Sigmoid colon (tissue), 7 donors: Measurements from ENCODE around the gene WDTC1. TPM values are rescaled to one million over a fixed set of nuclear protein-coding genes. Genes with fewer than 3 reads are reported as not detected.

Source experiments
- DNase-seq: peaks from one replicate; pipeline ENCODE4 v3.0.0-alpha.2; 2019
- H3K27ac ChIP-seq, 4 donors: fragments of 200-600 bp; sonication (generic); one replicate each; pipeline ENCODE4 v1.5.1; 2016 to 2019; ENCODE audit warnings: mild to moderate bottlenecking in 1 of 4
- H3K27me3 ChIP-seq, 3 donors: fragments of 200-600 bp; sonication (generic); one replicate each; pipeline ENCODE4 v1.5.1; 2019; ENCODE audit warnings: mild to moderate bottlenecking in 1 of 3
- H3K36me3 ChIP-seq, 4 donors: fragments of 200-600 bp; sonication (generic); one replicate each; pipeline ENCODE4 v1.5.1; 2016 to 2019
- H3K4me1 ChIP-seq, 4 donors: fragments of 200-600 bp; sonication (generic); one replicate each; pipeline ENCODE4 v1.5.1; 2017 to 2019
- H3K4me3 ChIP-seq, 4 donors: fragments of 200-600 bp; sonication (generic); one replicate each; pipeline ENCODE4 v1.5.1; 2017 to 2019; ENCODE audit warnings: mild to moderate bottlenecking in 2 of 4, moderate library complexity in 1 of 4
- H3K9me3 ChIP-seq, 4 donors: fragments of 200-600 bp in 3 of 4; sonication (generic) in 3 of 4; one replicate each; pipeline versions ENCODE4 v1.5.1 to v1.6.1; 2013 to 2019
- CTCF ChIP-seq, 4 experiments: fragments of 450-650 bp in 3 of 4; fragments of 200-600 bp in 1 of 4; IDR thresholded peaks; one replicate each; pipeline ENCODE4 v1.5.1; 2016 to 2019; ENCODE audit warnings: antibody characterized with exemption in 4 of 4, mild to moderate bottlenecking in 3 of 4, moderate library complexity in 2 of 4
- EP300 ChIP-seq, 4 donors: sonication (generic); formaldehyde crosslinking; IDR thresholded peaks; one replicate each; pipeline ENCODE4 v1.6.1; 2017; ENCODE audit warnings: antibody characterized with exemption in 4 of 4
- POLR2A ChIP-seq, 2 donors: fragments of 450-650 bp; IDR thresholded peaks; one replicate each; pipeline ENCODE4 v1.6.1; 2016; ENCODE audit warnings: antibody characterized with exemption in 2 of 2, mild to moderate bottlenecking in 2 of 2, moderate library complexity in 2 of 2
- POLR2AphosphoS5 ChIP-seq, 4 donors: sonication (generic); formaldehyde crosslinking; IDR thresholded peaks; one replicate each; pipeline ENCODE4 v1.6.1; 2017; ENCODE audit warnings: antibody characterized with exemption in 4 of 4
- WGBS, 2 donors: extraction: QIAGEN DNeasy Blood & Tissue Kit; methylation state at CpG; one replicate each; pipeline ENCODE4 v1.1.7; 2013; 5-methylcytosine and 5-hydroxymethylcytosine counted together
- intact Hi-C: fragments of 100-400 bp; cut with DNase I; formaldehyde crosslinking; loops from one replicate; pipeline ENCODE4 v1.15.1; 2023
- polyA plus RNA-seq, 3 donors: library from polyadenylated mRNA; stranded (reverse); fragments of 200-250 nt; gene quantifications; one replicate each; pipeline ENCODE4 v1.2.3, GENCODE V29; 2013
- total RNA-seq, 4 donors: library from RNA; depleted of rRNA; stranded (reverse); fragments of >200 nt; gene quantifications; one replicate each; pipeline ENCODE4 v1.1.0, GENCODE V29; 2016
- donor health status: healthy with polysubstance abuse.
- donor health status: Bipolar disorder and iron deficiency.
- donor health status: healthy.

Gene WDTC1
- total and polyA plus RNA-seq, 7 donors, result 15.0 to 32.4 (median 27.5) TPM

GRCh38 chr1:27341525-27342252 lies 107.3 kb downstream of the WDTC1 start, which contains the start of gene SYTL1:
TSS of gene SYTL1 (plus strand) at chr1:27342022. CDS start at chr1:27345335, 3,313 bp downstream.
- Histone ChIP-seq H3K27ac (no peak within 1 kb of the TSS), H3K4me3 (no peak within 1 kb of the TSS), H3K27me3 (peaks cover 0 to under 1% (median 0%) of the 10 kb centered on the region in 3 donors), H3K4me1 (no peaks in the 10 kb centered on the region), H3K36me3 (peaks cover 0 to 16% (median 2%) of the 10 kb centered on the region in 4 donors), H3K9me3 (no peaks in the 10 kb centered on the region)
- WGBS, 2 donors, result 14 to 15% methylated on average over 22 of the region's 22 CpGs
- no peak for DNase-seq
- no peak for TF ChIP-seq POLR2A (IDR thresholded peaks at IDR 0.05)
- TF ChIP-seq POLR2AphosphoS5 (IDR thresholded peaks at IDR 0.05), result no peak
- TF ChIP-seq EP300 (IDR thresholded peaks at IDR 0.05), result no peak
- no peak for TF ChIP-seq CTCF (IDR thresholded peaks at IDR 0.05)
- intact Hi-C loops, result no loop called here

- intact Hi-C loops, result no loop called here
- DNase-seq, result no peak
- no peak overlapping the region for H3K4me3 ChIP-seq
- 41 to 55% methylated on average over 8 of the region's 8 CpGs for WGBS, 2 donors
- no peaks in the 10 kb centered on the region for H3K9me3 ChIP-seq
- H3K36me3 ChIP-seq, result peaks cover 0 to 11% (median 0%) of the 10 kb centered on the region in 4 donors
- no peak for TF ChIP-seq CTCF (IDR thresholded peaks at IDR 0.05)
- no peak for TF ChIP-seq POLR2A (IDR thresholded peaks at IDR 0.05)
- TF ChIP-seq POLR2AphosphoS5 (IDR thresholded peaks at IDR 0.05), result no peak
- TF ChIP-seq EP300 (IDR thresholded peaks at IDR 0.05), result no peak
- peaks cover 0 to 7% (median under 1%) of the 10 kb centered on the region in 3 donors for H3K27me3 ChIP-seq
- H3K4me1 ChIP-seq, result no peaks in the 10 kb centered on the region
- no peak overlapping the region for H3K27ac ChIP-seq
Measured at GRCh38 chr1:27342391-27342777, 108.0 kb downstream of the WDTC1 start.

GRCh38 chr1:27342778-27343638 lies 108.6 kb downstream of the WDTC1 start:
- intact Hi-C loops, result no loop called here
- TF ChIP-seq POLR2A (IDR thresholded peaks at IDR 0.05), result no peak
- TF ChIP-seq POLR2AphosphoS5 (IDR thresholded peaks at IDR 0.05), result no peak
- TF ChIP-seq EP300 (IDR thresholded peaks at IDR 0.05), result no peak
- TF ChIP-seq CTCF (IDR thresholded peaks at IDR 0.05), result no peak
- DNase-seq, result no peak
- Histone ChIP-seq H3K4me3 (no peak overlapping the region), H3K27ac (no peak overlapping the region), H3K9me3 (no peaks in the 10 kb centered on the region), H3K36me3 (peaks cover 0 to 6% (median 0%) of the 10 kb centered on the region in 4 donors), H3K27me3 (peaks cover 0 to 14% (median 7%) of the 10 kb centered on the region in 3 donors), H3K4me1 (no peaks in the 10 kb centered on the region)
- 35 to 59% methylated on average over 31 of the region's 31 CpGs for WGBS, 2 donors

GRCh38 chr1:27343639-27344025 lies 109.2 kb downstream of the WDTC1 start:
- no peak overlapping the region for H3K27ac ChIP-seq
- TF ChIP-seq POLR2AphosphoS5 (IDR thresholded peaks at IDR 0.05) (no peak), POLR2A (IDR thresholded peaks at IDR 0.05) (no peak)
- no peaks in the 10 kb centered on the region for H3K9me3 ChIP-seq
- H3K36me3 ChIP-seq, result peaks cover 0 to 2% (median 0%) of the 10 kb centered on the region in 4 donors
- intact Hi-C loops, result no loop called here
- H3K4me1 ChIP-seq, result no peaks in the 10 kb centered on the region
- 59 to 66% methylated on average over 5 of the region's 5 CpGs for WGBS, 2 donors
- H3K4me3 ChIP-seq, result no peak overlapping the region
- DNase-seq, result no peak
- peaks cover 0 to 18% (median 12%) of the 10 kb centered on the region in 3 donors for H3K27me3 ChIP-seq

- WGBS, 2 donors, result 92 to 94% methylated on average over 12 of the region's 12 CpGs
- H3K9me3 ChIP-seq, result no peaks in the 10 kb centered on the region
- H3K4me3 ChIP-seq, result no peak overlapping the region
- peaks cover 0 to 14% (median 13%) of the 10 kb centered on the region in 4 donors for H3K4me1 ChIP-seq
- intact Hi-C loops, result no loop called here
- H3K36me3 ChIP-seq, result no peaks in the 10 kb centered on the region
- no peak for TF ChIP-seq EP300 (IDR thresholded peaks at IDR 0.05)
- no peak for TF ChIP-seq POLR2AphosphoS5 (IDR thresholded peaks at IDR 0.05)
- no peak for TF ChIP-seq CTCF (IDR thresholded peaks at IDR 0.05)
- no peak for TF ChIP-seq POLR2A (IDR thresholded peaks at IDR 0.05)
- H3K27me3 ChIP-seq, result peaks cover 12 to 34% (median 27%) of the 10 kb centered on the region in 3 donors
- no peak overlapping the region for H3K27ac ChIP-seq
- DNase-seq, result no peak
Measured at GRCh38 chr1:27345272-27345671, 110.8 kb downstream of the WDTC1 start.
